GM18498 (cell line): Measurements from ENCODE around the gene NELL1.
"Not testable (repeated sequence)": the region's sequence is repeated elsewhere in the genome, so short reads cannot be mapped to it uniquely, and the experiment has no call there.

Source experiments
- ATAC-seq: cut with Tn5 transposase; IDR thresholded peaks from one replicate; pipeline ENCODE4 v1.9.1; 2021; ENCODE audit warnings: mild to moderate bottlenecking, moderate library complexity; ENCODE audit not compliant: unreplicated experiment

Gene NELL1

DNA sequence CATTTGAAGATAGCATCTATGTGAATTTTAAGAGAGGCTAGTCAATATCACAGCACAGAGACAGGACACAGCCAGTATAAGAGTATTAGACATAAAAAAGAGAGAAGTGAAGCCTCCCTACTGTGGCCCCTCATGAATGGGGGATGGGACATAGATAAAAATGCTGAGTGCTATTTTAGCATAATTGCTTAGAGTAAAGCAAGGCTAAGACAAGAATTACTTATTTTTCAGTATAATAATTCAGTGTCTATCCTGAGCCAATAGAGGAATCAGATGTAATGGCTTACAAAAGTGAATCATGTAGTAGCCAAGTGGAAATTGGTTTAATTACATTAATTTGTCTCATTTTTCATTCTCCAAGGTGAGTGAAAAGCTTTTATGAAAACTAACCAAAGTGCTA is 419.5 kb downstream of the NELL1 start:
- ATAC-seq, result no peak

DNA sequence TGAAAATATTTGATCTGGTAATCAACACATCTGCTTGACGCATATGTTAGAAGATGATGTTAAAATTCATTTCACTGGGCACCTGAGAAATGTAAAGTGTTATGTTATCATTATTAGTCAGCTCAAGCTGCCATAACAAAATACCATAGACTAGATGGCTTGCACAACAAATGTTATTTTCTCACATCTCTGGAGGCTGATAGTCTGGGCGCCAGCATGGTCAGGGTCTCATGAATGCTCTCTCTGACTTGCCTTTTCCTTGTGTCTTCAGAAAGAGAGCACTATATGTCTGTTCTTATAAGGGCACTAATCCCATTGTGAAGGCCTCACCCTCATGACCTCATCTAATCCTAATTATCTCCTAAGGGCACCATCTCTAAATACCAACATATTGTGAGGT is 435.3 kb downstream of the NELL1 start:
- ATAC-seq, result no peak

- no peak for ATAC-seq
Observed at GRCh38 chr11:21105196-21105917, 436.0 kb downstream of the NELL1 start.

- ATAC-seq, result no peak
Observed at GRCh38 chr11:21109341-21109740, 440.0 kb downstream of the NELL1 start.

- ATAC-seq, result no peak
Observed at GRCh38 chr11:21110415-21110814, 441.0 kb downstream of the NELL1 start.

GRCh38 chr11:21113876-21114275 is 444.5 kb downstream of the NELL1 start:
- ATAC-seq, result no peak

- no peak for ATAC-seq
Observed at GRCh38 chr11:21116009-21116408, 446.6 kb downstream of the NELL1 start.

- no peak for ATAC-seq
Observed at GRCh38 chr11:21119411-21119810, 450.0 kb downstream of the NELL1 start.

GRCh38 chr11:21121991-21122390 is 452.6 kb downstream of the NELL1 start:
- no peak for ATAC-seq

- no peak for ATAC-seq
Observed at GRCh38 chr11:21122523-21122922, 453.1 kb downstream of the NELL1 start.

DNA sequence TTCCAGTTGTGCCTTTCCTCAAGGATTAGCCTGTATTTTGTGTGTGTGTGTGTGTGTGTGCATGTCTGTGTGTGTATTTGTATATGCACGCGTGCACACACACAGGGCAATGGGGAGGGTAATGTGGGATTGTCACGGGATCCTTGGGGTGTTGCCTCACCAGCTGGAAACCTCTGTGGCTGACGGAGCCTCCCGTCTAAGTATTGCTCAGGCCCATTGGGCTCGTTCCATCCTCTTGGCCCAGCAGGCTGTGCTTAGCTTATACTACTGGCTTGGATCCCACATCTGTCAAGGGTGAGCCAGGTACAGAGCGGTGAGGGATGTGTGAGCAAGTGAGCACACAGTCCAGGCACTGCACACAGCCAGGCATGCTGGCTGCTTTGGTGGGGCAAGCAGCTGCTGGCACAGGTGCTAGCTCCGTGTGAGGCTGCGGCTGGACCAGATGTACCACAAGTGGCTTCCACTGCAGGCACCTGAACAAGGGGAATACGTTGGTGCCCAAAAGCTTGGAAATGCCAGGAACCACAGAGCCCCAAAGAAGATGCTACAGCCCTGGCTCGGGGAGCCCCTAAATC is 462.8 kb downstream of the NELL1 start:
- ATAC-seq, result no peak

- no peak for ATAC-seq
Observed at GRCh38 chr11:21133244-21133643, 463.9 kb downstream of the NELL1 start.

GRCh38 chr11:21133722-21134121 is 464.3 kb downstream of the NELL1 start:
- ATAC-seq, result no peak

DNA sequence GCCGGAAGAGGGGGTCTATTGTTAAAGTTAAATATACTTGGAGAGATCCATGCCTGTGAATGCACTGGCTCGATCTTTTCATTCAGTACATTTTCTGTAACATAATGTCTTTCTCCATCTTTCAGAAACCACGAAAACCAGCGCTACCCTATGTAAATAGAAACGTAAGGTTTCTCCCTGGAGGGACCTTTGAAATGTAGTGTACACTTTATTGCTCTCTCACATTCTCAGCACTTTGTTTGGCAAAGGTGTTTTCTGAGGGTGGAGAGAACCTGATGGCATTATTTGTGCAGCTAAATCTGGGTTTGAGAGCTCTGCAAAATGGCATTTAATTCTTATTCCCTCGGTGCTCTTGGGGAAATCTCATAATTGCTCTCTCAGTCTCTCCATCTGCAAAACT is 468.4 kb downstream of the NELL1 start:
- ATAC-seq, result no peak

GRCh38 chr11:21141557-21141956 is 472.2 kb downstream of the NELL1 start:
- ATAC-seq, result not testable (repeated sequence)

- no peak for ATAC-seq
Observed at GRCh38 chr11:21142007-21142406, 472.6 kb downstream of the NELL1 start.

DNA sequence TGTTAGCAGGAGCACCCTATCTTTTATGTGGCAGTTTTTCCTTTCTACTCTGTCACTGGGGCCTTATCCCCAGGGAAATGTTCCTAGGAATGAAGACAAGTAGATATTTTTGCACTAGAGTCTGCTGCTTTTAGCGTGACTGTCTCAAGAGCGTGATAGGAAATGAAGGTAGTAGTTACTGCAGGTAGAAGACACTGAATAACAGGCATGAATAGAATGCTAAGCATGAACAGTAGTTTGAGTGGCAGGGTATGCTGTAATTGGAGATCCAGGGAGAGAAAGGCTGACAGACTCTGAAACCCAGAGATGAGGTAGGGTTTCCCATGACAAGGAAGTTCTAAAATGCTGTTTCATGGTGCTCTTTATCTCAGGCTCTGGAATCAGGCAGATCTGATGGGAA is 475.1 kb downstream of the NELL1 start:
- ATAC-seq, result no peak

GRCh38 chr11:21148376-21148775 is 479.0 kb downstream of the NELL1 start:
- ATAC-seq, result no peak

DNA sequence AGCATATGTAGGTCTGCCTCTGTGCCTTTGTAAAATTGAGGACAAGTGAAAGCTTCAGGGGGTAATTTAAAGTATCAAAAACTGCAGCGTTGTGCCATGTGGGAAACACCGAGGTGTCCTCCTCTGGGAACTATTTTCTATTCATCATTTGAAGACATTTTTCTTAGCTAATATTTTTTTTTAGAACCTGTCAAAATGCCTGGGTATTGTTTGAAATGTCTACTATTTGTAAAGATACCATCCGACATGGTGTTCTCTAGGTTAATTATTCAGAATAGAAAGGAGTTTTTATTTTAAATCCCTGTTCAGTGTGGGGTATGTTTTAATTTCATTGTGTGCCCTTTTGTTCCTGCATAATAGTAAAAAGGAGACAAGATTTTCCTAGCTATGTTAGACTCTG is 490.8 kb downstream of the NELL1 start:
- ATAC-seq, result no peak

- no peak for ATAC-seq
Observed at GRCh38 chr11:21169639-21170038, 500.3 kb downstream of the NELL1 start.

DNA sequence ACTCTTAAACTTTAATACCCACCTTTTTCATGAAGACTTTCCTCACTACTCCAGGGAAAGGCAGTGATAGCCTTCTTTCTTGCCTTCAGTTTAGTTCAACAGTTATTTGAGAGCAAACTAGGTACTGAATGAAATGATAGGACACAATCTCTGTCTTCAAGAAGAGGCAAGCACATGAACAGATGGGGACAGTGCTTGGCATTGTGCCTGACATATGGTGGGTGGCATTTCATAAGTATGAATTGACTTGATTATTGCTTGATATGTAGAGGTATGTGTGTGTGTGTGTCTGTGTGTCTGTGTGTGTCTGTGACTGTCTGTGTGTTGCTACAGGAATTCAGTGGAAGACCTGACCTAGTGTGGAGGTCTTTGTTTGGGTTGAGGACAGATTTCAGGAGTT is 504.1 kb downstream of the NELL1 start:
- no peak for ATAC-seq

- ATAC-seq, result no peak
Observed at GRCh38 chr11:21174781-21175180, 505.4 kb downstream of the NELL1 start.

DNA sequence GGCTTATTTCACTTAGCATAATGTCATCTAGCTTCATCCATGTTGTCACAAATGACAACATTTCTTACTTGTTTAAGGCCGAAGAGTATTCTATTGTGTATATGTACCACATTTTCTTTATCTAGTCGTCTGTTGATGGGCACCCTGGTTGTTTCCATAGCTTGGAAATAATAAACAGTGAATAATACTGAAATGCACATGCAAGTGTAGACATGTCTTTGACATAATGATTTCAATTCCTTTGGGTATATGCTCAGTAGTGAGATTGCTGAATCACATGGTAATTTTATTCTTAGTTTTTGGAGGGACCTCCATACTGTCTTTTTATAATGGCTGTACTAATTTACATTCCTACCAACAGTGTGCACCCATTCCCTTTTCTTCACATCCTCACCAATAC is 508.0 kb downstream of the NELL1 start:
- no peak for ATAC-seq
